Activated naive CD4-positive, alpha-beta T cell treated with anti-CD3 and anti-CD28 coated beads, Interleukin-2, amount 10 ng/mL, durations not matched to agents 7 days and 5 days (primary cell): ENCODE data around the gene GTF2IRD1.
"Not testable (repeated sequence)": the region's sequence is repeated elsewhere in the genome, so short reads cannot be mapped to it uniquely, and the experiment has no call there.

Source experiments
- CTCF ChIA-PET: fragments of 350-600 bp; sonication (Branson Sonifier 250); formaldehyde crosslinking; loops from one replicate; lab custom pipeline; 2021; ENCODE audit warnings: antibody characterized with exemption; lab: Charles Lee
- DNase-seq: peaks from one replicate; pipeline ENCODE4 v3.0.0-alpha.2; 2020
- H3K27ac Mint-ChIP-seq: one replicate; pipeline ENCODE4 v1.8.0; 2021; ENCODE audit warnings: mild to moderate bottlenecking, moderate library complexity, mixed read lengths
- H3K27me3 Mint-ChIP-seq: one replicate; pipeline ENCODE4 v1.8.0; 2021; ENCODE audit warnings: mild to moderate bottlenecking, mixed read lengths
- H3K36me3 Mint-ChIP-seq: one replicate; pipeline ENCODE4 v1.8.0; 2021; ENCODE audit warnings: mixed read lengths
- H3K4me1 Mint-ChIP-seq: one replicate; pipeline ENCODE4 v1.8.0; 2021; ENCODE audit warnings: mixed read lengths
- H3K4me3 Mint-ChIP-seq: one replicate; pipeline ENCODE4 v1.8.0; 2021; ENCODE audit warnings: mild to moderate bottlenecking, moderate library complexity, mixed read lengths
- H3K9me3 Mint-ChIP-seq: one replicate; pipeline ENCODE4 v1.8.0; 2021; ENCODE audit warnings: mixed read lengths

Gene GTF2IRD1

GRCh38 chr7:74515276-74515675, 61.6 kb downstream of the GTF2IRD1 start:
- CTCF ChIA-PET, result interaction anchor here (1.1 kb wide), 1 partner anchor 99 kb away, joined by 3 read pairs; no protein-coding TSS in a partner anchor
- H3K36me3 Mint-ChIP-seq, result no peaks in the 10 kb centered on the region
- H3K4me3 Mint-ChIP-seq, result no peak overlapping the region
- H3K9me3 Mint-ChIP-seq, result peaks cover 2% of the 10 kb centered on the region
- no peak overlapping the region for H3K27ac Mint-ChIP-seq
- DNase-seq, result no peak
- H3K4me1 Mint-ChIP-seq, result no peaks in the 10 kb centered on the region
- H3K27me3 Mint-ChIP-seq, result no peaks in the 10 kb centered on the region

GRCh38 chr7:74516214-74516613, 62.5 kb downstream of the GTF2IRD1 start:
- no peaks in the 10 kb centered on the region for H3K4me1 Mint-ChIP-seq
- no peak overlapping the region for H3K27ac Mint-ChIP-seq
- no peak for DNase-seq
- CTCF ChIA-PET, result no interaction called here
- no peaks in the 10 kb centered on the region for H3K36me3 Mint-ChIP-seq
- no peak overlapping the region for H3K4me3 Mint-ChIP-seq
- no peaks in the 10 kb centered on the region for H3K27me3 Mint-ChIP-seq
- peaks cover 2% of the 10 kb centered on the region for H3K9me3 Mint-ChIP-seq

GRCh38 chr7:74518041-74518440, 64.3 kb downstream of the GTF2IRD1 start:
- Mint-ChIP-seq H3K27me3 (no peaks in the 10 kb centered on the region), H3K4me1 (no peaks in the 10 kb centered on the region), H3K36me3 (no peaks in the 10 kb centered on the region), H3K4me3 (no peak overlapping the region), H3K9me3 (peaks cover 2% of the 10 kb centered on the region), H3K27ac (no peak overlapping the region)
- CTCF ChIA-PET, result no interaction called here
- no peak for DNase-seq

- Mint-ChIP-seq H3K4me3 (no peak overlapping the region), H3K27me3 (no peaks in the 10 kb centered on the region), H3K9me3 (peaks cover 2% of the 10 kb centered on the region), H3K27ac (no peak overlapping the region), H3K36me3 (no peaks in the 10 kb centered on the region), H3K4me1 (no peaks in the 10 kb centered on the region)
- CTCF ChIA-PET, result no interaction called here
- no peak for DNase-seq
Observed at GRCh38 chr7:74518654-74519053, 64.9 kb downstream of the GTF2IRD1 start.

- H3K27me3 Mint-ChIP-seq, result no peaks in the 10 kb centered on the region
- H3K4me1 Mint-ChIP-seq, result no peaks in the 10 kb centered on the region
- H3K9me3 Mint-ChIP-seq, result peaks cover 2% of the 10 kb centered on the region
- CTCF ChIA-PET, result interaction anchor here (1.1 kb wide), 1 partner anchor 11 kb away, joined by 3 read pairs; no protein-coding TSS in a partner anchor
- H3K27ac Mint-ChIP-seq, result no peak overlapping the region
- no peak overlapping the region for H3K4me3 Mint-ChIP-seq
- no peak for DNase-seq
- no peaks in the 10 kb centered on the region for H3K36me3 Mint-ChIP-seq
Observed at GRCh38 chr7:74519395-74519794, 65.7 kb downstream of the GTF2IRD1 start.

GRCh38 chr7:74521855-74522254, 68.1 kb downstream of the GTF2IRD1 start:
- Mint-ChIP-seq H3K4me3 (no peak overlapping the region), H3K9me3 (peaks cover 2% of the 10 kb centered on the region), H3K27me3 (no peaks in the 10 kb centered on the region), H3K4me1 (no peaks in the 10 kb centered on the region), H3K27ac (no peak overlapping the region), H3K36me3 (no peaks in the 10 kb centered on the region)
- CTCF ChIA-PET, result no interaction called here
- no peak for DNase-seq

GRCh38 chr7:74522281-74522905, 68.7 kb downstream of the GTF2IRD1 start:
- no peak overlapping the region for H3K4me3 Mint-ChIP-seq
- peaks cover 2% of the 10 kb centered on the region for H3K9me3 Mint-ChIP-seq
- CTCF ChIA-PET, result no interaction called here
- H3K36me3 Mint-ChIP-seq, result no peaks in the 10 kb centered on the region
- no peak overlapping the region for H3K27ac Mint-ChIP-seq
- no peaks in the 10 kb centered on the region for H3K4me1 Mint-ChIP-seq
- H3K27me3 Mint-ChIP-seq, result no peaks in the 10 kb centered on the region
- no peak for DNase-seq

- Mint-ChIP-seq H3K27me3 (no peaks in the 10 kb centered on the region), H3K9me3 (peaks cover 2% of the 10 kb centered on the region), H3K4me1 (no peaks in the 10 kb centered on the region), H3K36me3 (no peaks in the 10 kb centered on the region), H3K4me3 (no peak overlapping the region), H3K27ac (no peak overlapping the region)
- DNase-seq, result no peak
- CTCF ChIA-PET, result no interaction called here
Observed at GRCh38 chr7:74523015-74523414, 69.3 kb downstream of the GTF2IRD1 start.

GRCh38 chr7:74525140-74525539, 71.4 kb downstream of the GTF2IRD1 start:
- Mint-ChIP-seq H3K36me3 (no peaks in the 10 kb centered on the region), H3K4me1 (no peaks in the 10 kb centered on the region), H3K27me3 (no peaks in the 10 kb centered on the region), H3K27ac (no peak overlapping the region), H3K4me3 (no peak overlapping the region), H3K9me3 (no peaks in the 10 kb centered on the region)
- no peak for DNase-seq
- CTCF ChIA-PET, result interaction anchor here (0.8 kb wide), 1 partner anchor 107 kb away, joined by 4 read pairs; no protein-coding TSS in a partner anchor

- no peak for DNase-seq
- H3K9me3 Mint-ChIP-seq, result no peaks in the 10 kb centered on the region
- no peaks in the 10 kb centered on the region for H3K27me3 Mint-ChIP-seq
- H3K4me1 Mint-ChIP-seq, result no peaks in the 10 kb centered on the region
- no peaks in the 10 kb centered on the region for H3K36me3 Mint-ChIP-seq
- CTCF ChIA-PET, result interaction anchor here (0.8 kb wide), 1 partner anchor 108 kb away, joined by 4 read pairs; no protein-coding TSS in a partner anchor
- no peak overlapping the region for H3K4me3 Mint-ChIP-seq
- H3K27ac Mint-ChIP-seq, result no peak overlapping the region
Observed at GRCh38 chr7:74525881-74526280, 72.2 kb downstream of the GTF2IRD1 start.

GRCh38 chr7:74526780-74527179, 73.1 kb downstream of the GTF2IRD1 start:
- H3K27ac Mint-ChIP-seq, result no peak overlapping the region
- CTCF ChIA-PET, result no interaction called here

GRCh38 chr7:74527842-74528241, 74.1 kb downstream of the GTF2IRD1 start:
- CTCF ChIA-PET, result no interaction called here
- no peak overlapping the region for H3K27ac Mint-ChIP-seq
- no peak overlapping the region for H3K4me3 Mint-ChIP-seq
- no peaks in the 10 kb centered on the region for H3K27me3 Mint-ChIP-seq
- H3K36me3 Mint-ChIP-seq, result no peaks in the 10 kb centered on the region
- H3K4me1 Mint-ChIP-seq, result no peaks in the 10 kb centered on the region
- no peak for DNase-seq
- no peaks in the 10 kb centered on the region for H3K9me3 Mint-ChIP-seq

More at GRCh38 chr7:74526780-74527179, 73.1 kb downstream of the GTF2IRD1 start:
- Mint-ChIP-seq H3K4me1 (no peaks in the 10 kb centered on the region), H3K4me3 (no peak overlapping the region), H3K27me3 (no peaks in the 10 kb centered on the region), H3K36me3 (no peaks in the 10 kb centered on the region), H3K9me3 (no peaks in the 10 kb centered on the region)
- DNase-seq, result no peak

- H3K9me3 Mint-ChIP-seq, H3K4me3 Mint-ChIP-seq: not testable (repeated sequence)
Observed at GRCh38 chr7:74528773-74529172, 75.1 kb downstream of the GTF2IRD1 start.

GRCh38 chr7:74535951-74536356, 82.2 kb downstream of the GTF2IRD1 start:
- Mint-ChIP-seq H3K27me3 (peaks cover 3% of the 10 kb centered on the region), H3K9me3 (no peaks in the 10 kb centered on the region), H3K36me3 (no peaks in the 10 kb centered on the region), H3K27ac (no peak overlapping the region), H3K4me1 (no peaks in the 10 kb centered on the region), H3K4me3 (no peak overlapping the region)
- DNase-seq, result no peak
- CTCF ChIA-PET, result no interaction called here

More at GRCh38 chr7:74528773-74529172, 75.1 kb downstream of the GTF2IRD1 start:
- H3K27me3 Mint-ChIP-seq, H3K27ac Mint-ChIP-seq, H3K36me3 Mint-ChIP-seq, H3K4me1 Mint-ChIP-seq, DNase-seq, CTCF ChIA-PET: not testable (repeated sequence)

- H3K4me3 Mint-ChIP-seq, H3K9me3 Mint-ChIP-seq, H3K4me1 Mint-ChIP-seq, DNase-seq, CTCF ChIA-PET, H3K27ac Mint-ChIP-seq, H3K36me3 Mint-ChIP-seq, H3K27me3 Mint-ChIP-seq: not testable (repeated sequence)
Observed at GRCh38 chr7:74541937-74542336, 88.2 kb downstream of the GTF2IRD1 start.
